Fibroblast of skin of right quadriceps (primary cell): ENCODE measurements around the gene KRT6C.
"Not testable (repeated sequence)": the region's sequence is repeated elsewhere in the genome, so short reads cannot be mapped to it uniquely, and the experiment has no call there.

Source experiments
- DNase-seq: peaks from one replicate; pipeline ENCODE4 v3.0.0-alpha.2; 2013

The KRT6C gene

DNA sequence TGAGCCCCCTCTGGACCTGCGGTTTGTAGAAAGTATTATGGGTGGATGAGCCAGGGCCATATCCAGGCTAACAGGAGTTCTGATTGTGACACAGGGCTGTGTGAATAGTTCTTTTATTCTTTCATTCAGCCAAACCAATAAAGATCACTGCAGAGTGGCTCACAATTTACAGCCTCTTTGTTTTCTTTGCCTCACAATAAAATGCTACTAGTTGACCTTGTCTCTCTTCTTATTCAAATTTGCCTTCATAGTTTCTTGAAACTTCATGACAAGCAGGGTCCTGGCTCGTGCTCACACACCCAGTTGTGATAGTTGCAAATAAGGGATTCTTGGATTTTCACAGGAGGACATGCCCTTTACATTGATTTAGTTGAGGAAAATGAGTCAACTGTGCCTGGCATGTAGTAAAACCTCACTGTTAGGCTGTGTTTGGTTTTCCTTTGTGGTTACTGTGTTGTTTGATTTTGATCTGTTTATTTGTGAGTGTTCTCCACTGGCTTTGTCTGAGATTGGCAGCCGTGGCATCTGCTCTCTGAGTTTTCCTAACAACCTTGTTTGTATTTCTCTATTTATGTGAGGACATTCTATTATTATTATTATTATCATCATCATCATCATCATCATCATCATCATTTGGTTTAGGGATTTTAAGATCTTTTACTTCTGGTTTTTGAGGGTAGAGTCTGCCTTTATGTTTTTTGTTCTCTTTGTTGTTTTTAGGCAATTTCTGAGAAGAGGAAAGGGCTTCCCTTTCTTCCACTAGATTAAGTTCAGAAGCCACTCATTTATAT, 19.0 kb downstream of the KRT6C start:
- no peak for DNase-seq

DNA sequence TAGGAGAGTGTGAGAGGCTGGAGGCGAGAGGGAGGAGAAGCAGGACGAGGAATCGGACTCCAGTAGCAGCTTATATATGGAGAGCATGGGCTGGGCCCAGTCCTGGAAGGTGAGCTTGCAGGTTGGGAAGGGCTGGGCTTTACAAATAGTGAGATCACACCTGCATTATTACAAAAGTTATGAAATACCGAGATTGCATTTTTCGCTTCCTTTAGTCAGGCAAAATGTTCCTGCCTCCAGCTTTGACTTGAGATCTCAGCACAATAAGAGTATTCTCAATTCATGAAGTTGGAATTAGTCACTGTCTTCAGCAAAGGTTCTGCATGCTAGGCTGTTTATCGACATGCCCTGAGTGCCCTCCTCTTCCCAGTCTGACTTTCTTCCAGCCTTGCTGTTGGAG, 21.5 kb downstream of the KRT6C start, which contains the start of gene KRT6B:
TSS of gene KRT6B (minus strand) at position 46 of the 400 bp plus-strand sequence. CDS start 68 bp downstream, outside the sequence.
- no peak for DNase-seq

DNA sequence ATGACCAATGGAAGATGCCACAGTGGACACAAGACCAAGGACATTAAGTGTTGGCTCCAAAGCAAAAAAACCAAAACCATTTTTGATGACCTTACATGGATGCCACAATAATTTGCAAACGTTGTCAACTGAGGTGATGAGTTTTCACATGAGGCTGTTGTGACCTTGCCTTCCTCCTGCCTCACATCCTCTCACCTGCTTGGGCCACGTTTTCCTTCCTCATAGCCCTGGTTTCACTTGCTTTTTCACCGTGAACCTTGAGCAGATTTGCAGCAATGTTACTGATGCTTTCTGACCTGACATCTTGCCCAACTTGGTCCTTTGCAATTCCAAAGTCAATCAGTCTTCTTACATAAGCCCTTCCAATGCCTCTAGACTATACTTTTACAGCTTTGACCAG, 25.4 kb downstream of the KRT6C start:
- DNase-seq: no peak

DNA sequence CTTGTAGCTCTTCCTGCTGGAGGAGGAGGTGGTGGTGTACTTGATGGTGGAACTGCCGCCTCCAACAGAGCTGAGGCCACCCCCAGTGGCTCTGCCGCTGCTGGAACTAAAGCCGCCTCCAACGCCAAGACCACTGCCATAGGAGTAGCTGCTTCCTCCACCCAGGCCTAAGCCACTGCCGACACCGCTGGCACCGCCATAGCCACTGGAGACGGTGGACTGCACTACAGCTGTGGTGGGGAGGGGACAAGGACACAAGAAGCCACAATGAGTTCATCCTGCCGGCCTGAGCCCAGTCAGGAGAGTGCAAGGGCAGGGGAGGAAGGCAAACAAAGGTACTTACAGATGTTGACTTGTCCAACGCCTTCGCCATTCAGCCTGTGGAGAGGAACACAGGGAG, 26.4 kb downstream of the KRT6C start:
- DNase-seq: not testable (repeated sequence)

DNA sequence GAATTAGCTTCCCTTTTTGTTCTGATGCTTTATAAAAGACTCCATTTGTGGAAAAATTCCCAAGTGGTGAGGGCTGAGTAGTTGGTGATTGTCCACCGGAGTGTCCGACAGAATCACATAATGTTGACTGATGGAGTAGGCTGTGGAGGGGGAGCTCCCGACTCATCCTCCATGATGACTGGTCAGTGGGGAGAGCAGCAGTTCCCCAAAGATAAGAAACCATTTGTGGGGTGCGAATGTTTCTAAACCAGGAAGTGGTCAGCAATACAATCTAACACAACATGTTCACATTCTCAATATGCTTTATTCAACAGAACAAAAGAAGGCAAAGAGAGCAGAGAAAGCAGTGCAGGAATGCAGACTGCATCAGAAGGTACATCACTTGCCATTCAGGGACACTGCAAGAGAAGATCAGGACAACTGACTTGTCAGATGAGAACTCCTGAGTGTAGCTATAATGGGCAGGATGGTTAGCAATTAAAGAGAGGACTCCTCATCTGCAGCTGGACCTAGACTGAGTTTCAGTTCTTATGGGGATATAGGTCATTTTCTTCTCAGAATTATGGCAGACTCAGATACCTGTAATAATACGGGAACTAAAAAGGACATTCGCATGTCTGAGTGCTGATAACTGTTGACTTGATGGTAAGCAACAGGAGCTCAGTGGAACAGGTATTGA, 27.1 kb downstream of the KRT6C start:
- DNase-seq: no peak

DNA sequence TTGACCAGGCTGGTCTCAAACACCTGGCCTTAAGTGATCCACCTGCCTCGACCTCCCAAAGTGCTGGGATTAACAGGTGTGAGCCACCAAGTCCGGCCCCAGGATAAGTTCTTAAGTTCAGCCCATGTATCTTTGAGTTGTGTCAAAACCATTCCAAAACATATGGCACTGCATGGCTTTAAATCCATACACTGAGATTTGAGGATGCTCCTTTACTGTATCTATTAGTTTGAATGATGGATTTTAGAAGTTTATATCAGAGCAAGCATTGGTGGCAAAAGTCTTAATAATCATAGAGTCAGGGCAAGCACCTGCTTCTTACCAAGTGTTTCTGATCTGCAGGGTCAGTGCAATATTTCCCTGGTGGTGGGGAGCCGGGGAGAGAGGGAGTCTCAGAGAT, 27.7 kb downstream of the KRT6C start:
- DNase-seq: no peak

DNA sequence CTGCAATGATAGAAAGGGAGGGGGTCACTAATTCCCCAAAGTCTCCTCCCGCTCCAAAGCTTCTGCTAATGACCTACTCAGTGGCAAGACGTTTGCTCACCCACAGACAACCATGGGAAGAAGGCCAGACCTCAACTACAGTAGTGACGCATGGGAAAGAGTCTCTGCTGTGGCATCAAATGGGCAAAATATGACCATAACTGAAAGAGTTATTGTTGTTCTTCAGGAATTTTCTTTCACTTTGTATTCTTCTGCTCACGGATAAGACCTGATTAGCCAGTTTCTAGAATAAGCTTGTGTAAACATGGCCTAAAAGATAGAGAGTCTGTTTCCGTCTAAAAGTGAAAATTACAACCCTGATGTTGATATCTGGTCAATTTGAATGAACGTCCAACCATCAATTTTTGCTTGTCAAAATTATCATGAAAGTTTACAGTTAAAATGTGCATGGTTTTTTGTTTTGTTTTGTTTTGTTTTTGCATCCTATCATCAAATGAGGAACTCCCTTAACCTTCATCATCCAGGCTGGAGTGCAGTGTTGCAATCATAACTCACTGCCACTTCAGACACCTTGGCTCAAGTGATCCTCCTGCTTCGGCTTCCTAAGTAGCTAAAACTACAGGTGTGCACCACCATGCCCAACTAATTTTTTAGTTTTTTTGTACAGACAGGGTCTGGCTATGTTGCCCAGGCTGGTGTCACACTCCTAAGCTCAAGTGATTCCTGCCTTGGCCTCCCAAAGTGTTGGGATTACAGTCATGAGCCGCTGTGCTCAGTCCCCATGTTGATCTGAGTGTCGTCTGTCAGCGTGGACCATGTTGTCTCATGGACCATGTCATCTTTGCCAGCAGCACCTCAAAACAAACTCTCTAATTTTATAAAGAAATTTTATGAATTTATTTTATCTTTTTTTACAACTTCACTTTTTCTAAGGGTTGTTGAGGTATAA, 28.7 kb downstream of the KRT6C start:
- no peak for DNase-seq

DNA sequence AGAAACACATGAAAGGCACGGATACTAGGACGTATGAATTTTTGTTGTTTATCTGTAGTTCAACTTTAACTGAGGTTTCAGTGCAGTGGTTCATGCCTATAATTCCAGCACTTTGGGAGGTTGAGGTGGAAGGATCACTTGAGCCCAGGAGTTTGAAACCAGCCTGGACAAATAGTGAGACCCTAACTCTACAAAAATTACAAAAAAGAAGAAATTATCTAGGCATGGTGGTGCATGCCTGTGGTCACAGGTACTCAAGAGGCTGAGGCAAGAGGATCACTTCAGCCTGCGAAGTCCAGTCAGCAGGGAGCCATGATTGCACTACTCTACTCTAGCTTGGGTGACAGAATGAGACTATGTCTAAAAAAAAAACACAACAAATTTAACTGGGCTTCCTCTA, 29.6 kb downstream of the KRT6C start:
- DNase-seq: no peak

DNA sequence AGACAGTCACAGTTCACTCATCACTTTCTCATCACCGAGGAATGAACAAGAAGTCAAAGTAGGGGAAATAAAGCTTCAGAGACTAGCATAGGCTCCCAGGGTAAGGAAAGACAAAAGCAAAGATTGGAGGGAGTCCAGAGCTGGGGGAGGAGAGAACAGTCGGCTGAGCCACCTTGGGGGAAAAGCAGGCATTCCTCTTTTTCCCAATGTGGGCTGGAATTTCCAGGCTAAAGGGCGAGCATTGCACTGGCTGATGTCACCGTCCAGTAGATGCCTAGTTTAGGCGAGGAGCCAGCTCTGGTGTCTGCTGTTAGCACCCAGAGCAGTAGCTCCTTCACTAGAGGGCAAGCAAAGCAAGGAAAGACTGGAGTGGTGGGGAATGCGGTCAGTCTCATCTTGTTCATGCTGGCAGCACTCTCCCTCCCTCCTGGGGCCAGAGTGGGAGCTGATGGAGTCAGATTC, 31.0 kb downstream of the KRT6C start:
- DNase-seq: peak; percentile 91

DNA sequence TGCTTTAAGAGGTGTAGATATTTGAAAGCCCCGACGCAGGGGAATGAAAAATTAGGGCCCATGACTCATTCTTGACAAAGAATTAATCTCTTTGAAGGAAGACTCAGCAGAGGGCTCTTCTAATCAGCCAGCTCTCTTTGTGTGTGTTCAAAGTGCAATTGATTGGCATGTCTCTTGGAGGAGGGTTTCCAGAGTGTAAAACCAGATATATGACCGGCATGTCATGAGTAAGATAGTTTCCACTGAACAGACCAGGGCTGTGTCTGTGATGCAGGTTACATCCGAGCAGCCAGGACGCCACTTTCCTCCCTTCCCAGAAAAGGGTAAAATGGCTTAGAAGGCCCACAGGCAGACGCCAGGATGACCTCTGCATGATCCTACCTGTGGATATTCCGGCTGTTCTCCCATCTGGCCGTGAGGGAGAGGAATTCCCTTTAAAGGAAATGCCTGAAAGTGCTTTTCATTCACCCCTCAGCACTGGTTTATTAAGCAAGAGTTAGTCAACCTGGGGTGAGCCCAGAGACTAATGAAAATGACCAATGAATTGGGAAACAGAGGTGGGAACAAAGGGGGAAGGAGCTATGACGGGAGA, 32.2 kb downstream of the KRT6C start:
- DNase-seq: peak; percentile 33

DNA sequence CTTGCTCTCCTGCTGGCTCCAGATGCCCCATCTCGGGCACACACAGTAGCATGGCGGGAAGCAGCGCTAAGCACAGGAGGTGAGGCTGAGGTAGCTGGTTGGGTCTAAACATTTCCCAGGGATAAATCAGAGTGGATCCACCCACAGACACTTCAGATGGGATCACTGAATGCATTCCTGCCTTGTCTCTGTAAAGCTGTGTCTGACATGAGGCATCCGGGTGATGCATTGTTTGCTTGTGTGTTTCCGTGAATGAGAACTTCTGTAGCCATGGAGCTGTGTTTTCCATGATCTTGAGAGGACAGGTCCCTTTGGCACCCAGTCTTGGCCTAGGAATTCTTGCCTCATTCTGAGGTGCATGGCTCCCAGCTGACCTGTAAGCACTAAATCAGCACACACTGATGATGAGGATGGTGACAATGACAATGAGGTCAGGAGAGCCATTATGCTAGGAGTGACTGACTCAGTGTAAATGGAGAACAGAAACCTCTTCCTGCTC, 32.7 kb downstream of the KRT6C start:
- peak; percentile 74 for DNase-seq

DNA sequence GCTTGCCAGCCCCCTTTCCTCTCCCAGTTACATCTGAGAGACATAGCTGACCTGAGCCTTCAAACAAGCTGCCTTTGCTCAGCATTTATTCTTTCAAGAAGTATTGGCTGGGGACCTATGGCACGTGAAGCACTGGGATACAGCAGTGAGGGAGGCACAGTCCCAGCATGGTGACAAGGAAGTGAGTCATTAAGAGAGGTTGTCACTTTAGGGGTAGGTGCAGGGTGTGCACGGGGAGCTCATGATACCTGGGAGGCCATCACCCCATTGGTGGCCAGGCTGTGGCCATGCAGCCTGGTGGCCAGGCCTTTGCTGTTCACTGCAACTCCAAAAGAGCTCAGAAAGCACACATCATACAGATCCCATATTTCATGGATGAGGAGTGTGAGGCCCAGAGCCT, 33.8 kb downstream of the KRT6C start:
- no peak for DNase-seq

DNA sequence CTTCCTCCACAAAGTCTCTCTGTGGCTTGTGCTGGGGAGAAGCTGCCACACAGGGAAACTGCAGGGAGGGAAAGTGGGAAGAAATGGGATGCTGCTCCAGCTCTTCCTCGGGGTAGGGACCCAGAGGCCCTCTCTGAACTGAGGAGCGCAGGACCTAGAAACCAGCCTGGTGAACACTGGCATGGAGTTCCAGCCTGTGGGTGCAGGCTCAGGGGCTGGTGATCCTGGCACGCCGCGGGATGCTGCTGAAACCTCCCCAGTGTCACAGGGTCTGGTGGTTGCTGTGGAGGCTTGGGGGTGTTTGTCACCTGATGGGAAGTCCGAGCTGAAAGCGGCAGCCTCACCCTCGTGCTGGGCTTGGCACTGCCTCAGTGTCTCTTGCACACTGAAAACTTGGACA, 34.2 kb downstream of the KRT6C start:
- DNase-seq: no peak

DNA sequence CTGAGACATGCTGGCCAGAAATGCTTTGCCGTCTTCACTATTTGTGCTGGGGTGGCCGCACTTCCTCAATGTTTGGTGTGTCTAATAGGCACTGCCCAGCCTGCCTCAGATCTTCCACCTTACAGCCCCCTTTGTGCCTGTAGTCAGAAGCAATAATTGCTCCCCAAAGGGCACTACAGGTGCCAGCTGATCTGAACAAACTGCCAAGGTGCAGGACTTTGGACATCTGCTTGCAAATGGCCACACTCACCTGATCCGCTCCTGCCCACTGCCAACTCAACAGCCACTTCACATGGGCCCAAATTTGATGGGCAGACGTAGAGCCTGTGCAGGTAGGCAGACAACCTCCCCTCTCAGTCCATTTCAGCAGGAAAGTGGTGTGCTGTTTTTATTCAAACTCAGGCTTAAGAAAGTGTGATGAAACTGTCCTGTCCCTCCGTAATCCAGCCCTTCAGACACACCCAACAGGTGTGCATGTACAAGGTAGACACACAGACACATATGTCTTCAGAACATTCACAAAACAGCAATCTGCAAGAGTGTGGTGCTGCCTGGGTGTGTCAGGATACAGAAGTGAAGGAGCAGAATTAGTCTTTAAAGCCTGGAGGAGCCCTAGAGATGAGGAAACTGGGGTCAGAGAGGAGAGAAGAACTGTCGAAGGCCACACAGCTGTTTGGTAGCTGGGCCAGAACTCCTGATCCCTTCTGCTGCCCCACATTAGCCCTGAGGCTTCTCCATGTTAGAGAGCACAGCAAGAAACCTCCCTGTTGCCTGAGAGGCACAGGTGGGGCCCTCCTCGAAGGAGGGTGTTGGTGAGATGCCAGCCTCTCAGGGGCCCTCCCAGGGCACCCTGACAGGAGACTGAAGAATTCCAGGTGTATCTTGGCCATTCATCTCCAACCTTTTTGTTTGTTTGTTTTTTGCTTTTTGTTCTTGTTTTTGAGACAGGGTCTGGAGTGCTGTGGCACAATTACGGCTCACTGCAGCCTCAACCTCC, 35.0 kb downstream of the KRT6C start:
- no peak for DNase-seq

DNA sequence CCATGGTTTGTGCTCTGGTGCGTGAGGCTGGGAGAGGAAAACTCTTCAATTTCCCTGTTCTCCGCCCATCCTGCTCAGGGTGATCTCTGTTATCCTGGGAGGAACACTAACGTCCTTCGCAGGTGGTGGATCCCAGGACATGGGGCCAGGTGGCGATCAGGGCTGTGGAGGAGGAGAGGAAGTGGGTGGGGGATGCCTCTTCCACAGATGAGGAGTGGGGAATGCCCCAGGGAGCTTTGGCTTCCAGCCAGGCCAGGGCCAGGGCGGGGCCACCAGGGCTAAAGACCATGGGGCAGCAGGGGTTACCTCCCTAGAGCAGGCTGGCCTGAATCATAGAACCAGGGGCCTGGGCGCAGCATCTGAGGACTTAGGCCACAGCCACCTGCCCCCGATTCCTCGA, 36.1 kb downstream of the KRT6C start:
- no peak for DNase-seq

DNA sequence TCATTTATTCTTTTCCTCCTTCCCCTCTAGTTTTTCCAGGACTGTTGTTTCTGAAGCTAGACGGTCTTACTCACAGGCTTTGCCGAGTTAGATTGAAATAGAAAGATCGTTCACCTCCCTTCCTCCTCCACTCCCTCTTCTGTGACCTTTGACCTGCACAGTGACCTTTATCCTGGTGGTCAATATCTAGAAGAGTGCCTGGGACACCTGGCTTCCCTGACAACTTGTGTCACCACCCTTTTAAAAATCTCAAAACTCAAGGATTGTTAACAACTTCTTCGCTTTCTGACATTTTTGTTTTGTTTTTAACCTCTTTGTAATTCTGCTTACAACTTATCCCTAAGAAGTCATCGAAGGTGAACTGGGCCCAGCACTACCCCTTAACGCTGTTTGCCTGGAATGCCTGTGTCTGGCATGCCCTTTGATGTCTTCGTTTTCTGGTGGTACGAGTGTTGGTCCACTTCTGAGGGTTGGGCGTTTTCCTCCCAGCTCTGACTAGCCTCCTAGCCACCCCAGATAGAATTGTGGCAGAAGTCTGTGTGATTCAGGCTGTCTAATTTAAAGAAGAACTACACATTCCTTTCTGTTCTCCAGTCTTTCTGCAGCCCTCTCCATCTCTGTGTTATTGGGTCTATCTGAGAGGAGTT, 36.7 kb downstream of the KRT6C start:
- no peak for DNase-seq

DNA sequence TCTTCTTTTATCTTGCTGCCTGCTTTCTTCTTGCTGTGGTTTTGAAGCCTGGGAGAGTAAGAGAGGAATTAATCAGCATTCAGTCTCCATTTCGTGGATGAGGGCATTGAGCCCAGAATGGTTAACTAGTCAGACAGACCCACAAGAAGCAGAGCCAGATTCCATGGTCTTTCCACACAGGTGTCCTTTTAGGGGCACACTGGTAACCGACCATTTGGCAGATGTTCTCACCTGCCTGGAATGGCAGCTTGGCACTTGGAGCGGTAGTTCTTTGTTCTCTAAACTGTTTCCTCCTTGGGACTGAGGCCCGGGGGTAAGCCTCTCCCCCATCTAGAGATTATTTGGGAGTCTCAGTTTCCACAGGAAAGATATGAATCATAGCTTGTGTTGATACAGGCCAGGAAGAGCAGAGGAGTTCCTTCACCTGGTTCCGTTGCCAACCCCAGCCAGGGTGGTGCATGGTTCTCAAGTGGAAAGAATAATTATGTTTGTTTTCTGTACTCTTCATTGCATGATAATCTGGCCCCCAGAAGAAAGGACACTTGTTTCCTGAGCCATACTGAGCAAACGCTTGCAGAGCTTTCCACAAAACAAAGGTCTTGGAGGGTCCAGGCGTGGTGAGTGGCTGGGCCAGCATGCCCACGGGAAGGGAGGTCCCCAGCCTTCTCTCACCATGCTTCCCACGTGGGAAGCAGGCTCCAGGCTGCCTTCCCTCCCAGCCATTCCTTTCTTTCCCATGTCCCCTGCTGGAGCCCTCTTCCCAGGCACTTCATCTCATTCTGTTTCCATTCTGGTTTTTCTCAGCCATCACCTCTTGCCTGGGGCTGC, 37.4 kb downstream of the KRT6C start:
- DNase-seq: peak; percentile 26

DNA sequence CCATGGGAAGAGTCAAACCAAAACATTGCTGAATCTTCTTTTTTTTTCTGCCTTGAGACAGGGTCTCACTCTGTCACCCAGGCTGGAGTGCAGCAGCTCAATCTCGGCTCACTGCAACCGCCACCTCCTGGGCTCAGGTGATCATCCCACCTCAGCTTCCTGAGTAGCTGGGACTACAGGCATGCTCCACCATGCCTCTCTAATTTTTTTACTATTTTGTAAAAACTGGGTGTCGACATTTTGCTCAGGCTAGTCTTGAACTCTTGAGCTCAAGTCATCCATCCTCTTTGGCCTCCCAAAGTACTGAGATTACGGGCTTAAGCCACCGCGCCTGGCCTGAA, 38.0 kb downstream of the KRT6C start:
- no peak for DNase-seq

DNA sequence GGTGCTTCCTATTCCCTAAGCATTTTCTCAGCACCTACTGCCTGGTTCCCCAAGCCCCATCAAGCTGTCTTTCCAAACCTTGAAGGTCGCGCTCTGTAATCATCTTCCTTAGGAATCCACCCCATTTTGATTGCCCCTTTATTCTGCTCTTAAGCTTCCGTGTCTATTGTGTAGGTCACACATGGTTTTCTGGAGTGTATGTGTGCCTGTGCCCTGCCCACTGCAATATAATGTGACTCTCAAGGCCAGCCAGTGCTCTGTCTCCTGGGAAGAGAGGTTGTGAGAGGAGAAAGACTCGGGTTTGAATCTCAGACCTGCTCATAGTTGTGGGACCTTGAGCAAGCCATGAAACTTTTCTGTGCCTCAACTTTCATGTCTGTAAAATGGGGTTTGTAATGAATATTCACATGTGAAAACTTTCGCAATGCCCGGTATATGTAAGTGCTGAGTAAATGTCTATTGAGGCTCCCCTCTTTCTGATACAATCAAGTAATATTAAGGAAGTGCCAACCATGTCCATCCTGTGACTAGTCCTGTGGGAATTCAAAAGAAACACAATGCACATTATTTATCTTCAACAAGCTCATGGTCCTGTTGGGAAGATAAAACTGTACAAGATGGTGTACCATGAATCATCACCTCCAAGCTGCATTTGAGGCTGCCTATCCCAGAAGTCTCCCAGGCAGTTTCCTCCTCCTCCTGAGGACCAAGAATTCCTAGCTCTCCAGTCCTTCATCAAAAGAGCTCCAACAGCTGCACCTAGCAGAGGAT, 38.7 kb downstream of the KRT6C start:
- DNase-seq: no peak
